WTC11 (cell line): Measurements from ENCODE around the gene ROBO1. TPM values are rescaled to one million over a fixed set of nuclear protein-coding genes. Genes with fewer than 3 reads are reported as not detected.

Experiments used
- ATAC-seq: fragments of 200-7000 bp; cut with Tn5 transposase; 2 replicates; pipeline ENCODE4 v1.10.0; 2021; ENCODE audit warnings: mild to moderate bottlenecking, moderate library complexity
- CTCF ChIA-PET: fragments of 300-600 bp; sonication (Branson Sonifier 250); formaldehyde crosslinking; loops from one replicate; lab custom pipeline; 2021; ENCODE audit warnings: antibody characterized with exemption; lab: Charles Lee
- POLR2A ChIA-PET: fragments of 350-600 bp; sonication (Branson Sonifier 250); formaldehyde crosslinking; loops from one replicate; lab custom pipeline; 2021; ENCODE audit warnings: antibody characterized with exemption; lab: Charles Lee
- DNase-seq: peaks from one replicate; pipeline ENCODE4 v3.0.0; 2021; ENCODE audit warnings: low spot score
- H3K27ac Mint-ChIP-seq: 2 replicates; pipeline ENCODE4 v1.8.0; 2021; ENCODE audit warnings: mixed read lengths
- H3K27me3 Mint-ChIP-seq: 2 replicates; pipeline ENCODE4 v1.8.0; 2021; ENCODE audit warnings: low read depth, mild to moderate bottlenecking, moderate library complexity, mixed read lengths
- H3K36me3 Mint-ChIP-seq: 2 replicates; pipeline ENCODE4 v1.8.0; 2021; ENCODE audit warnings: mixed read lengths
- H3K4me1 Mint-ChIP-seq: 2 replicates; pipeline ENCODE4 v1.8.0; 2022; ENCODE audit warnings: mixed read lengths
- H3K4me3 Mint-ChIP-seq: 2 replicates; pipeline ENCODE4 v1.8.0; 2021; ENCODE audit warnings: mild to moderate bottlenecking, moderate library complexity, mixed read lengths
- H3K9me3 Mint-ChIP-seq: 2 replicates; pipeline ENCODE4 v1.8.0; 2021; ENCODE audit warnings: mixed read lengths
- ATF2 ChIP-seq: sonication (generic); formaldehyde crosslinking; IDR thresholded peaks from 2 replicates; pipeline ENCODE4 v1.8.1; 2022; ENCODE audit warnings: low read depth, missing genetic modification reagents, borderline replicate concordance
- ESRRA ChIP-seq: sonication (generic); formaldehyde crosslinking; IDR thresholded peaks from 2 replicates; pipeline ENCODE4 v1.8.1; 2022; ENCODE audit warnings: mild to moderate bottlenecking, missing genetic modification reagents, borderline replicate concordance
- FOXJ3 ChIP-seq: sonication (generic); formaldehyde crosslinking; IDR thresholded peaks from 2 replicates; pipeline ENCODE4 v1.9.0; 2021; ENCODE audit warnings: missing genetic modification reagents, mild to moderate bottlenecking, borderline replicate concordance
- FOXP4 ChIP-seq: sonication (generic); formaldehyde crosslinking; IDR thresholded peaks from 2 replicates; pipeline ENCODE4 v1.8.0; 2022; ENCODE audit warnings: mild to moderate bottlenecking, missing genetic modification reagents
- GABPB1 ChIP-seq: sonication (generic); formaldehyde crosslinking; IDR thresholded peaks from 2 replicates; pipeline ENCODE4 v1.8.1; 2023; ENCODE audit warnings: mild to moderate bottlenecking, missing genetic modification reagents
- IRF1 ChIP-seq: sonication (generic); formaldehyde crosslinking; IDR thresholded peaks from 2 replicates; pipeline ENCODE4 v1.8.0; 2023; ENCODE audit warnings: missing genetic modification reagents
- PRDM15 ChIP-seq: sonication (generic); formaldehyde crosslinking; IDR thresholded peaks from 2 replicates; pipeline ENCODE4 v1.8.0; 2022; ENCODE audit warnings: missing genetic modification reagents
- RORB ChIP-seq: fragments of 250-450 bp; sonication (Bioruptor Pico); IDR thresholded peaks from 2 replicates; pipeline ENCODE4 v1.9.0; 2021; ENCODE audit warnings: mild to moderate bottlenecking
- ZNF121 ChIP-seq: sonication (generic); formaldehyde crosslinking; IDR thresholded peaks from 2 replicates; pipeline ENCODE4 v1.8.0; 2023; ENCODE audit warnings: missing genetic modification reagents
- total RNA-seq: library from RNA; stranded (reverse); gene quantifications from 3 replicates; pipeline ENCODE4 v1.2.3, GENCODE V29; 2021
- TF ChIP-seq, protein P1 (sequence below): sonication (generic); formaldehyde crosslinking; conservative IDR thresholded peaks from 2 replicates; pipeline ENCODE4 v1.8.1; 2023; ENCODE audit warnings: mild to moderate bottlenecking, low read depth, missing genetic modification reagents, moderate library complexity

Gene ROBO1
- total RNA-seq, 1 experiment from 2014 or later, result 90.9 TPM

GRCh38 chr3:78995087-78995486 is 772.7 kb downstream of the ROBO1 start (continued):
- TF ChIP-seq ATF2 (CRISPR knock-in tag) (no peak), RORB (CRISPR knock-in tag) (no peak), IRF1 (CRISPR knock-in tag) (no peak), FOXJ3 (no peak), FOXP4 (no peak), ESRRA (CRISPR knock-in tag) (no peak)

DNA sequence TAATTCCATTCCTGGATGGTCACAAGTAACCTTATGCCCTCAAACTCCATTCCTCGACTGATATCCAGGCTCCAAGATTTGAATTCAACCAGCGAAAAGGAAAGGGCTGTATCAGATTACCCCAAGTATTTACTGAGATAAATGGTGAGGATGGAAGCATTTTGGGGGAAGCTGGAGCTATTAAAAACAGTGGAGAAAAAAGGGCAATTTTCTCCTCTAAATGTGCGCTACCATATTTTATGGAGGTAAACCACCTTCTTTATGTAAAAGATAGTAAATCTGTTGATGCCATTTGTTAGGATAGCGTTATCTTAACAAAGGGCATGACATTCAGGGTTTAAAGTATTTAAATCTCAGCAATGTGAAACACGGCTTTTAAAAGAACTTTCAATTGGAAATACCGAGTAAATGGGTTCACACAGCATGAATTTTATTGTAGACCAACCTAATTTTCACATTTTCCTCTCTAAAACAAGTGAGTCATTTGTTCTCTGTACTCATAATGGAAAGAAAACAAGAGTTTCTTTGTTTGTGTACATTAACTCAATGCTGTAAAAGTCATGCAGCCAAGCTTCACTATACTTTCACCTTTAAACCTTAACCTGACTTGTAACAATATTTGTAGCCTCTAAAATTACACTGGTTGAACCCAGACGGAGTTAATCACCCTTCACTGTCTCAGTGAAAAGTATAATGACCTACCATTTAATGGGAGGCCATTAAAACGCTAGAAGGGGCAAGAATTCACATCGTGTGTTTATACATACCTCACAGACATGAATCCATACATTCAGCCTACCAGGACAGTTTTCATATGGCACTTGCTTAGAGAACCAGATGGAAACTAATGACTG is 773.4 kb downstream of the ROBO1 start:
- POLR2A ChIA-PET, result interaction anchor here (1.3 kb wide), 1 partner anchor 25 kb away, joined by 6 read pairs; no protein-coding TSS in a partner anchor
- ATAC-seq, result peak; percentile 89
- Mint-ChIP-seq H3K4me1 (peaks cover 37% of the 10 kb centered on the region), H3K4me3 (peak overlapping the region; percentile 57), H3K36me3 (peaks cover 14% of the 10 kb centered on the region), H3K27ac (peak overlapping the region; percentile 97), H3K27me3 (no peaks in the 10 kb centered on the region), H3K9me3 (peaks cover 13% of the 10 kb centered on the region)
- CTCF ChIA-PET, result interaction anchor here (1.0 kb wide), 1 partner anchor 16 kb away, joined by 4 read pairs; no protein-coding TSS in a partner anchor
- no peak for DNase-seq
- TF ChIP-seq, protein P1, sequence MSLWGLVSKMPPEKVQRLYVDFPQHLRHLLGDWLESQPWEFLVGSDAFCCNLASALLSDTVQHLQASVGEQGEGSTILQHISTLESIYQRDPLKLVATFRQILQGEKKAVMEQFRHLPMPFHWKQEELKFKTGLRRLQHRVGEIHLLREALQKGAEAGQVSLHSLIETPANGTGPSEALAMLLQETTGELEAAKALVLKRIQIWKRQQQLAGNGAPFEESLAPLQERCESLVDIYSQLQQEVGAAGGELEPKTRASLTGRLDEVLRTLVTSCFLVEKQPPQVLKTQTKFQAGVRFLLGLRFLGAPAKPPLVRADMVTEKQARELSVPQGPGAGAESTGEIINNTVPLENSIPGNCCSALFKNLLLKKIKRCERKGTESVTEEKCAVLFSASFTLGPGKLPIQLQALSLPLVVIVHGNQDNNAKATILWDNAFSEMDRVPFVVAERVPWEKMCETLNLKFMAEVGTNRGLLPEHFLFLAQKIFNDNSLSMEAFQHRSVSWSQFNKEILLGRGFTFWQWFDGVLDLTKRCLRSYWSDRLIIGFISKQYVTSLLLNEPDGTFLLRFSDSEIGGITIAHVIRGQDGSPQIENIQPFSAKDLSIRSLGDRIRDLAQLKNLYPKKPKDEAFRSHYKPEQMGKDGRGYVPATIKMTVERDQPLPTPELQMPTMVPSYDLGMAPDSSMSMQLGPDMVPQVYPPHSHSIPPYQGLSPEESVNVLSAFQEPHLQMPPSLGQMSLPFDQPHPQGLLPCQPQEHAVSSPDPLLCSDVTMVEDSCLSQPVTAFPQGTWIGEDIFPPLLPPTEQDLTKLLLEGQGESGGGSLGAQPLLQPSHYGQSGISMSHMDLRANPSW, result no peak
- TF ChIP-seq PRDM15 (CRISPR knock-in tag), result peak; percentile 96

- CTCF ChIA-PET, result interaction anchor here (0.5 to 1.0 kb wide), 2 partner anchors 15 to 318 kb away, joined by 3 to 4 read pairs; no protein-coding TSS in a partner anchor
- no peak for DNase-seq
- Mint-ChIP-seq H3K4me3 (no peak overlapping the region), H3K4me1 (peaks cover 40% of the 10 kb centered on the region), H3K27me3 (no peaks in the 10 kb centered on the region), H3K27ac (peak overlapping the region; percentile 3; the same call in 1 of the 2 replicates), H3K36me3 (peaks cover 9% of the 10 kb centered on the region)
- no peak for ATAC-seq
- TF ChIP-seq GABPB1 (CRISPR knock-in tag) (peak; percentile 17; the same call in 1 of the 2 replicates), ZNF121 (CRISPR knock-in tag) (no peak)
- TF ChIP-seq, all 79 proteins: peak for 1
- POLR2A ChIA-PET, result interaction anchor here (1.3 kb wide), 1 partner anchor 26 kb away, joined by 6 read pairs; no protein-coding TSS in a partner anchor
- peaks cover 8% of the 10 kb centered on the region for H3K9me3 Mint-ChIP-seq
Observed at GRCh38 chr3:78993375-78993774, 774.4 kb downstream of the ROBO1 start.
